ENCODE measurements around the gene PCP4. TPM values are rescaled to one million over a fixed set of nuclear protein-coding genes. Genes with fewer than 3 reads are reported as not detected.

PCP4 gene
- polyA plus RNA-seq, 2 of the 4 experiments (the other 2 are of a cell fraction), result not detected

GRCh38 chr21:39843916-39844315 lies 23.3 kb upstream of the PCP4 start:
- ChIA-PET CTCF (no interaction called here), POLR2A (no interaction called here)
- ATAC-seq, result no peak
- FAIRE-seq, result no peak
- no peaks in the 10 kb centered on the region for H3K9me3 ChIP-seq
- 34% methylated on average over 4 of the region's 5 CpGs for WGBS (ENCODE audit: missing lambda C conversion rate)
- TF ChIP-seq BCL3 (IDR thresholded peaks at IDR 0.05) (no peak), PHF8 (IDR thresholded peaks at IDR 0.05; ENCODE audit: borderline replicate concordance, low read depth) (no peak)
- H3K4me3 ChIP-seq, result no peak overlapping the region
- no peaks in the 10 kb centered on the region for H3K4me1 ChIP-seq
- no peak overlapping the region for H3K4me2 ChIP-seq
- DNase-seq (ENCODE audit: low read depth in 1 of 2, low spot score in 1 of 2), result no peak
- H3K27ac ChIP-seq, result no peak overlapping the region

- H3K4me3 ChIP-seq, result no peak overlapping the region
- H3K27ac ChIP-seq, result no peak overlapping the region
- FAIRE-seq (no peak), DNase-seq (ENCODE audit: low read depth in 1 of 2, low spot score in 1 of 2) (no peak), ATAC-seq (no peak)
- no peaks in the 10 kb centered on the region for H3K9me3 ChIP-seq
- H3K4me1 ChIP-seq, result no peaks in the 10 kb centered on the region
- ChIA-PET CTCF (interaction anchor here (0.8 kb wide), 1 partner anchor 9 kb away, joined by 3 read pairs; no protein-coding TSS in a partner anchor), POLR2A (no interaction called here)
- no peak for TF ChIP-seq ESRRA (IDR thresholded peaks at IDR 0.05; ENCODE audit: borderline replicate concordance, low read length)
- TF ChIP-seq SREBF2 (IDR thresholded peaks at IDR 0.05), result no peak
- no peak for TF ChIP-seq ZFP36 (IDR thresholded peaks at IDR 0.05; ENCODE audit: borderline replicate concordance, partially characterized antibody)
- TF ChIP-seq JUN (IDR thresholded peaks at IDR 0.05), result no peak
- TF ChIP-seq, protein P1, sequence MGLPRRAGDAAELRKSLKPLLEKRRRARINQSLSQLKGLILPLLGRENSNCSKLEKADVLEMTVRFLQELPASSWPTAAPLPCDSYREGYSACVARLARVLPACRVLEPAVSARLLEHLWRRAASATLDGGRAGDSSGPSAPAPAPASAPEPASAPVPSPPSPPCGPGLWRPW (IDR thresholded peaks at IDR 0.05), result no peak
- no peak for TF ChIP-seq CHD2 (IDR thresholded peaks at IDR 0.05; ENCODE audit: low read length, partially characterized antibody)
- TF ChIP-seq RNF2 (IDR thresholded peaks at IDR 0.05; ENCODE audit: borderline replicate concordance, low read depth), result no peak
- no peak for TF ChIP-seq BCL3 (IDR thresholded peaks at IDR 0.05)
- TF ChIP-seq ZC3H11A (IDR thresholded peaks at IDR 0.05), result no peak
- no peak for TF ChIP-seq RAD21 (conservative IDR thresholded peaks at IDR 0.05 in 1 of 2, IDR thresholded peaks at IDR 0.05 in 1 of 2)
- TF ChIP-seq, protein P2, sequence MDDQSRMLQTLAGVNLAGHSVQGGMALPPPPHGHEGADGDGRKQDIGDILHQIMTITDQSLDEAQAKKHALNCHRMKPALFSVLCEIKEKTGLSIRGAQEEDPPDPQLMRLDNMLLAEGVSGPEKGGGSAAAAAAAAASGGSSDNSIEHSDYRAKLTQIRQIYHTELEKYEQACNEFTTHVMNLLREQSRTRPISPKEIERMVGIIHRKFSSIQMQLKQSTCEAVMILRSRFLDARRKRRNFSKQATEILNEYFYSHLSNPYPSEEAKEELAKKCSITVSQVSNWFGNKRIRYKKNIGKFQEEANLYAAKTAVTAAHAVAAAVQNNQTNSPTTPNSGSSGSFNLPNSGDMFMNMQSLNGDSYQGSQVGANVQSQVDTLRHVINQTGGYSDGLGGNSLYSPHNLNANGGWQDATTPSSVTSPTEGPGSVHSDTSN (IDR thresholded peaks at IDR 0.05), result no peak
- TF ChIP-seq PHF8 (IDR thresholded peaks at IDR 0.05; ENCODE audit: borderline replicate concordance, low read depth), result no peak
- no peak for TF ChIP-seq HOXA7 (CRISPR knock-in tag; IDR thresholded peaks at IDR 0.05)
- TF ChIP-seq ZNF302 (CRISPR knock-in tag; IDR thresholded peaks at IDR 0.05), result no peak
- TF ChIP-seq FOSB (CRISPR knock-in tag; IDR thresholded peaks at IDR 0.05), result no peak
- no peak for TF ChIP-seq EHF (CRISPR knock-in tag; IDR thresholded peaks at IDR 0.05)
- TF ChIP-seq HOXB13 (CRISPR knock-in tag; IDR thresholded peaks at IDR 0.05; ENCODE audit: low read depth), result no peak
- TF ChIP-seq E2F6 (IDR thresholded peaks at IDR 0.05; ENCODE audit: borderline replicate concordance, low read depth), result no peak
- no peak for TF ChIP-seq GATA3 (IDR thresholded peaks at IDR 0.05; ENCODE audit: borderline replicate concordance)
- WGBS (ENCODE audit: missing lambda C conversion rate), result 14% methylated on average over 6 of the region's 6 CpGs
- H3K4me2 ChIP-seq, result no peak overlapping the region
These were observed 21.6 kb upstream of the PCP4 start for GRCh38 chr21:39845571-39846130.

Data from A549 (cell line).